ENCODE results near the gene NXN.
"Not testable (repeated sequence)": the region's sequence is repeated elsewhere in the genome, so short reads cannot be mapped to it uniquely, and the experiment has no call there.

NXN gene

DNA sequence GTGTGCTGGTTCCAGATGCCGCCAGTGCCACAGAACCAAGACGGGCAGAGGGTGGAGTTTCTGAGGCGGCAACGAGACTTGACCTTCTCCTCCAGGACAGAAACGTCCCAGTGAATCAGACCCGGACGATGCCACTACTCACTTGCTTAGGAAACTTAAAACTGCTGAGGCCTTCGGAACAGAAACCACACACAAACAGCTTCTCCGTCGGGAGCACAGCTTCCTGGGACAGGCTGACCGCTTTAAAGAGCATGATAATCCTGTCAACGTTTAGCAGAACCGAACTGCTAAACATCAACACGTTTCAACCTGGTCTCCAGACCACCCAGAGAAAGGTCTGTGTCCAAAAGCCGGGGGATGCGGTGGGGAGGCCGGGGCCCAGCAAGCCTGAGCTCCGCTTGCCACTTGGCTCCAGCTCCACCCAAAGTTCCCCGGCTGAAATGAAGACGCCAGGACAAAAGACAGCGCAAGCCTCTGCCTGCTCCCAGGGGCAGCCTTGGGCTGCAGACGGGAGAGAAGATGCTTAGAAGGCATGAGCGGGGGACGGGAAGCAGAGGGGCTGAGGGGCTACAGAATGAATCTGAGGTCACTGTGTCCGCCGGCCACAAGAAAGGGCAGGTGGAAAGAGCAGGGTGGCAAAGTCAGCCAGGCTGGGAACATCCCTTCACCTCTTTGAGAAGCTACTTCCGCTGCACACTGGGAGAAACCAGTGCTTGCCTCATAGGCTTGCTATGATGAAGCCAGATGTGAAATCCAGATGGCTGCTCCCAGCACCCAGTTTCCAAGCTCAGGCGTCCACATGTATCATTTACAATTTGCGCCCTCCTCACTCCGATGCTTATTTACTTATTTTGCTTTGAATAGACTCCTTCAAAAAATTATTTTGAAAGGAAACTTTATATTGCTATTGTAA, 128.5 kb downstream of the NXN start:
- no peak for TF ChIP-seq ZFX (IDR thresholded peaks at IDR 0.05; ENCODE audit: borderline replicate concordance)
- H3K27ac ChIP-seq, result no peak overlapping the region

DNA sequence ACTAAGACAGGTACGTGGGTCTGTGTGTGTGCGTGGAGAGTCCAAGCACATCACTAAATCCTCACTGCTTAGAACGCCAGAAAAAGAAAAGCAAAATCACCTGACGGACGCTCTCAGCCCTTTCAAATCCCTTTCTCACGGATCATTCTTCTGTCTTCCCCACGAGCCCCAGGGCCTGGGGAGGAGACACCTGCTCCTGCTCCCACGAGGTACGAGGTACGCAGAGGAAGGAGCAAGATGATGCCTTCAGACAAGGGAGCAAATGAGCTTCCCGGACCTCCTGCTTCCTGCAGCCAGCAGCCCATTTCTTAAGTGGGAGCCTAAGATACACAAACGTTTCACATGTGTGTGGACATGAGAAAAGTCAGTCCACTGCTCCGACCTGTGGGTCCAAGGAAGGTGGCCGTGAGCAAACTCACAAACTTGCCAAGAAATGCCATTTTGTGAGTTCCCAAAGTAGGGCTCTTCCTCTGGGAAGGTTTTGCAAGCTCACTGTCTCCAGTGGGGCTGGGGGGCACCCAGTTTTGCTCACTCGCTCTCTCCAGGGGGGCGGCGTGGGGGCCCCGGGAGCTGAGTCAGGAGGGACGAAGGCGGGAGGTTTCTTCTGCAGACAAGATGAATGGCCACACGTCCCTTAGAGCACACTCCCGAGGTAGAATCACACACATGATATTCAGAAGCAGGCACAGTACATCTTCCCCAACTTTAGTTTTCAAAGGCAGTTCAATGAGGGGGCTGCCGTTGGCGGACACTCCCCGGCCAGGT, 129.3 kb downstream of the NXN start:
- TF ChIP-seq ZFX (IDR thresholded peaks at IDR 0.05; ENCODE audit: borderline replicate concordance) (no peak), CTCF (IDR thresholded peaks at IDR 0.05) (no peak)
- H3K27ac ChIP-seq, result no peak overlapping the region

DNA sequence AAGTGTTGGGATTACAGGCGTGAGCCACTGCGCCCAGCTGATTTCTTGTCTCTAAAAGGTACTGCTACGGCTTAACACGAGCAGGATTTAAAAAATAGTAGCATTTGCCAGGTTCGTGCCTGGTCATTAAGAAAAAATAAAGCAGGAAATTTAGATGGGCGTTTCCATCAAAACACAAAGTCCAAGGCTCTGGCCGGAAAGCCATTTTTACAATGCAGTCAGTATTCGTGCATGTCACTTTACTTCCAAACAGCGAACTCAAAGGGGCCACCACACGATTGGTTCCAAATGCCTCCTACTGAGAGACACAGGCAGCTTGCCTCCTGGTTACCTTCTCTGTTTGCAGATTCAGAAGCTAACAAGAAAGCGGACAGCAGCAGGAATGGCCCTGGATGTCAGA, 131.2 kb downstream of the NXN start:
- no peak overlapping the region for H3K27ac ChIP-seq
- no peak for TF ChIP-seq CTCF (IDR thresholded peaks at IDR 0.05)
- no peak for TF ChIP-seq ZFX (IDR thresholded peaks at IDR 0.05; ENCODE audit: borderline replicate concordance)

DNA sequence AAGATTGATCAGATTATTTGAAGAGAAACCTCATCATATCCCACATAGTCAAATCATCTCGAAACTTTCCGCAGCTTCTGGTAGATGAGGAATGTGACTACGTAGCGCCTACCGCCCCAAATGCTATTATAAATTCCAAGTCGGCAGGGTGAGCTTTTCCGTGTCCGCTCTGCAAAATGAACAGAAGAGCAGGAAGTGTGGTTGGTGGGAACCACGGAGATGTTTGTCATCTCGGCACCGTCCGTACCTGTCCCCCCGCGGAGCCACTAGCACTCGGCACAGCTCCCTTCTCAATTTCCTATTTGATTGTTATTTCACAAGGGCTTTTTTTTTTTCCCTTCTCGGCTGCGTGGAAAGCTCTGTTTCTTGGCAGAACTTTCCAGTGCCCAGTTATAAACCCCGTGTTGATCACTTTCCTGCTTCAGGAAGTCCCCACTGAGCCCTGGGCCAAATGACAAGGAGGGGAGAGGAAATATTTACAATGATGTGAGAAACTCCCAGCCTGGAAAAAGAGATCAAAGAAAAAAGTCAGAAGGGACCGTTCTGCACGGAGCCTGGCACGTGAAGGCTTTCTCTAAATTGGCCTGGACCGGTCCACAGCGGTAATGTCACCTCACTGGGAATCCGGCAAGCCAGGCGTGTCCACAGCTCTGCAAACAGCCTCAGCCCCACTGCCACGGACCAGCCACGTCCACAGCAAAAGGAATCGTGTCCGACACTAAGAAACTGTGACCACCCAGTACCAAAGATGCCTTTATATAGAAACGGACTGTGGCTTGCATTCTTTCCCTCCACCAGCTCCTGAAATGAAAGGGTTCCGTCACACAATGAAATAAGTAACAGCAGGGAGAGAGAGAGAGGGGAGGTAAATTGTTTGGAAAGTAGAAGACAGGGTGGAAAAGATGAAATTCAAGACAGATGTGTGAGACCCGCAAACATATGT, 132.4 kb downstream of the NXN start:
- H3K27ac ChIP-seq, result no peak overlapping the region
- TF ChIP-seq CTCF (IDR thresholded peaks at IDR 0.05), result no peak
- no peak for TF ChIP-seq ZFX (IDR thresholded peaks at IDR 0.05; ENCODE audit: borderline replicate concordance)

DNA sequence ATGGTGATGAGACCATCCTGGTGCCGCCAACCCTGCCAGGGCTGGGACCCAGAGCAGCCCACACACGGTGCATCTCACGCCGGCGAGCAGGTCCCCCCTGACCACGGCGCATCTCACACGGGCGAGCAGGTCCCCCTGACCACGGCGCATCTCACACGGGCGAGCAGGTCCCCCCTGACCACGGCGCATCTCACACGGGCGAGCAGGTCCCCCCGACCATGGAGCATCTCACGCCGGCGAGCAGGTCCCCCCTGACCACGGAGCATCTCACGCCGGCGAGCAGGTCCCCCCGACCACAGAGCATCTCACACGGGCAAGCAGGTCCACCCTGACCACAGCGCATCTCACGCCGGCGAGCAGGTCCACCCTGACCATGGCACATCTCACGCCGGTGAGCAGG, 138.3 kb downstream of the NXN start:
- no peak for TF ChIP-seq ZFX (IDR thresholded peaks at IDR 0.05; ENCODE audit: borderline replicate concordance)
- no peak for TF ChIP-seq CTCF (IDR thresholded peaks at IDR 0.05)
- H3K27ac ChIP-seq, result no peak overlapping the region

- no peak overlapping the region for H3K27ac ChIP-seq
- TF ChIP-seq ZFX (IDR thresholded peaks at IDR 0.05; ENCODE audit: borderline replicate concordance), result no peak
- TF ChIP-seq CTCF (IDR thresholded peaks at IDR 0.05), result no peak
Observed at GRCh38 chr17:838486-838885, 141.1 kb downstream of the NXN start.

DNA sequence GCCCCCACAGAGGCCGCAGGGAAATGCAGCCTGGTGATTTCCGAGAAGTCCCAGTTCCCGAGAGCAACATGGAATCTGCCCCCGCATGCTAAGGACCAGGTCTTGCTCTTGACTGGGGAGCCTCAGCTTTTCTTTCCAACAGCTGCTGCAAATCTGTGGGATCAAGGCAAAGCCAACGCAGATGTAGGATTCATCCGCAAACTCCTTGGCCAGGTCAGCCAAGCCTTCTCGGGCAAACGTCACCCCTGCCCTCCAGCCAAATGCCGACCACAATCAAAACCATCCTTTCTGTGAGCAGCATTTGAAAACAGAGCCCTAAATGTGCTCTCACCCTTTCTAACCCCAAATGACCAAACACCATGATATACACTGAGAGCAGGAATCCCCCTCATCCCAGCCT, 143.4 kb downstream of the NXN start:
- H3K27ac ChIP-seq, result no peak overlapping the region
- TF ChIP-seq CTCF (IDR thresholded peaks at IDR 0.05) (no peak), ZFX (IDR thresholded peaks at IDR 0.05; ENCODE audit: borderline replicate concordance) (no peak)

DNA sequence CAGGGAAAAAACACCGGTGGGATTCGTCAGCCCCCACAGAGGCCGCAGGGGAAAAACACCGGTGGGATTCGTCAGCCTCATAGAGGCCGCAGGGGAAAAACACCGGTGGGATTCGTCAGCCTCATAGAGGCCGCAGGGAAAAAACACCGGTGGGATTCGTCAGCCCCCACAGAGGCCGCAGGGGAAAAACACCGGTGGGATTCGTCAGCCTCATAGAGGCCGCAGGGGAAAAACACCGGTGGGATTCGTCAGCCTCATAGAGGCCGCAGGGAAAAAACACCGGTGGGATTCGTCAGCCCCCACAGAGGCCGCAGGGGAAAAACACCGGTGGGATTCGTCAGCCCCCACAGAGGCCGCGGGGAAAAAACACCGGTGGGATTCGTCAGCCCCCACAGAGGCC, 143.9 kb downstream of the NXN start:
- not testable (repeated sequence) for H3K27ac ChIP-seq
